CD4-positive, alpha-beta T cell (primary cell): Measurements from ENCODE around the gene ANKRD6. TPM values are rescaled to one million over a fixed set of nuclear protein-coding genes. Genes with fewer than 3 reads are reported as not detected.

Experiments used
- ATAC-seq: fragments of 200-7000 bp; cut with Tn5 transposase; one replicate; pipeline ENCODE4 v1.10.0; 2022; ENCODE audit warnings: mild to moderate bottlenecking; ENCODE audit not compliant: poor library complexity
- CTCF ChIA-PET: fragments of 350-600 bp; sonication (Branson Sonifier 250); formaldehyde crosslinking; loops from one replicate; lab custom pipeline; 2021; ENCODE audit warnings: antibody characterized with exemption, inconsistent platforms; lab: Charles Lee
- POLR2A ChIA-PET: fragments of 350-600 bp; sonication (Branson Sonifier 250); formaldehyde crosslinking; loops from one replicate; lab custom pipeline; 2021; ENCODE audit warnings: antibody characterized with exemption, inconsistent platforms; lab: Charles Lee
- DNase-seq, 14 experiments: peaks; one replicate each; pipeline ENCODE4 v3.0.0-alpha.2; 2013 to 2020; ENCODE audit warnings: mixed read lengths in 2 of 14
- H3K27ac ChIP-seq, 2 donors: one replicate each; pipeline versions ENCODE4 v1.5.1 to v1.7.0; 2013; ENCODE audit warnings: low read length in 2 of 2, low read depth in 1 of 2, mild to moderate bottlenecking in 1 of 2
- H3K27me3 ChIP-seq, 2 experiments: 1 replicate in 1 of 2; 2 replicates in 1 of 2; pipeline versions ENCODE4 v1.6.1 to v1.7.0; 2013; ENCODE audit warnings: low read length in 2 of 2, control low read depth in 1 of 2, mild to moderate bottlenecking in 1 of 2, moderate library complexity in 1 of 2; ENCODE audit not compliant: insufficient read depth in 2 of 2, control insufficient read depth in 1 of 2
- H3K36me3 ChIP-seq: one replicate; pipeline ENCODE4 v1.6.1; 2013; ENCODE audit warnings: low read length, control low read depth; ENCODE audit not compliant: insufficient read depth
- H3K4me1 ChIP-seq: one replicate; pipeline ENCODE4 v1.6.1; 2013; ENCODE audit warnings: low read length, control low read depth; ENCODE audit not compliant: insufficient read depth
- H3K4me3 ChIP-seq: one replicate; pipeline ENCODE4 v1.5.1; 2013; ENCODE audit warnings: mild to moderate bottlenecking, low read length, moderate library complexity
- H3K9me3 ChIP-seq, 2 experiments: 1 replicate in 1 of 2; 2 replicates in 1 of 2; pipeline versions ENCODE4 v1.6.1 to v1.7.0; 2013; ENCODE audit warnings: low read length in 2 of 2, mild to moderate bottlenecking in 2 of 2, control low read depth in 1 of 2, moderate library complexity in 1 of 2; ENCODE audit not compliant: control insufficient read depth in 1 of 2, insufficient read depth in 1 of 2
- H3K27ac Mint-ChIP-seq: one replicate; pipeline ENCODE4 v1.8.0; 2020; ENCODE audit warnings: mixed read lengths
- H3K27me3 Mint-ChIP-seq: one replicate; pipeline ENCODE4 v1.8.0; 2021; ENCODE audit warnings: mixed read lengths
- H3K36me3 Mint-ChIP-seq: one replicate; pipeline ENCODE4 v1.8.0; 2021; ENCODE audit warnings: low read depth, mixed read lengths
- H3K4me1 Mint-ChIP-seq: one replicate; pipeline ENCODE4 v1.8.0; 2021; ENCODE audit warnings: low read depth, mixed read lengths
- H3K4me3 Mint-ChIP-seq: one replicate; pipeline ENCODE4 v1.8.0; 2020; ENCODE audit warnings: mild to moderate bottlenecking, mixed read lengths
- H3K9me3 Mint-ChIP-seq: one replicate; pipeline ENCODE4 v1.8.0; 2020; ENCODE audit warnings: mixed read lengths
- CTCF ChIP-seq: fragments of 200-600 bp; IDR thresholded peaks from one replicate; pipeline ENCODE4 v1.8.0; 2022; ENCODE audit warnings: antibody characterized with exemption, mild to moderate bottlenecking
- intact Hi-C, 2 experiments: fragments of 100-400 bp; cut with DNase I in 1 of 2; cut with micrococcal nuclease in 1 of 2; formaldehyde crosslinking; loops; one replicate each; pipeline versions ENCODE4 v1.15.1 to v1.9.0; 2023 to 2025; cut with DNase I, micrococcal nuclease
- total RNA-seq, 174 experiments: library from RNA in 2 of 174; stranded (reverse) in 2 of 174; gene quantifications; one replicate each; pipeline ENCODE4 v1.2.3 and lab custom pipeline; 2021 to 2026

Gene ANKRD6
- total RNA-seq, 2 experiments from 2014 or later: 3.8 to 4.8 TPM

GRCh38 chr6:89398762-89399525 is 34.0 kb upstream of the ANKRD6 start:
- no peak for TF ChIP-seq CTCF
- intact Hi-C loops: no loop called here
- no peaks in the 10 kb centered on the region for H3K4me1 Mint-ChIP-seq

GRCh38 chr6:89400050-89400449 is 32.9 kb upstream of the ANKRD6 start:
- Histone ChIP-seq H3K27me3 (no peaks in the 10 kb centered on the region), H3K36me3 (no peaks in the 10 kb centered on the region), H3K4me1 (no peaks in the 10 kb centered on the region), H3K27ac (no peak overlapping the region), H3K9me3 (no peaks in the 10 kb centered on the region), H3K4me3 (no peak overlapping the region)
- POLR2A ChIA-PET: no interaction called here
- no peak overlapping the region for H3K4me3 Mint-ChIP-seq
- CTCF ChIA-PET: no interaction called here
- no peak overlapping the region for H3K27ac Mint-ChIP-seq
- no peaks in the 10 kb centered on the region for H3K9me3 Mint-ChIP-seq
- intact Hi-C loops: no loop called here
- H3K36me3 Mint-ChIP-seq: no peaks in the 10 kb centered on the region
- TF ChIP-seq CTCF: no peak
- no peak for DNase-seq
- no peaks in the 10 kb centered on the region for H3K4me1 Mint-ChIP-seq
- no peak for ATAC-seq
- no peaks in the 10 kb centered on the region for H3K27me3 Mint-ChIP-seq

More at GRCh38 chr6:89398762-89399525, 34.0 kb upstream of the ANKRD6 start:
- no peaks in the 10 kb centered on the region for H3K36me3 Mint-ChIP-seq
- Histone ChIP-seq H3K4me3 (no peak overlapping the region), H3K9me3 (no peaks in the 10 kb centered on the region), H3K36me3 (no peaks in the 10 kb centered on the region), H3K27ac (no peak overlapping the region), H3K27me3 (no peaks in the 10 kb centered on the region), H3K4me1 (no peaks in the 10 kb centered on the region)
- CTCF ChIA-PET: interaction anchor here (1.7 kb wide), 1 partner anchor 27 kb away, joined by 5 read pairs; no protein-coding TSS in a partner anchor
- H3K27me3 Mint-ChIP-seq: no peaks in the 10 kb centered on the region
- DNase-seq (no peak), ATAC-seq (no peak)
- H3K27ac Mint-ChIP-seq: no peak overlapping the region
- no peak overlapping the region for H3K4me3 Mint-ChIP-seq
- POLR2A ChIA-PET: no interaction called here
- no peaks in the 10 kb centered on the region for H3K9me3 Mint-ChIP-seq

- H3K4me1 Mint-ChIP-seq: no peaks in the 10 kb centered on the region
- no peak overlapping the region for H3K27ac Mint-ChIP-seq
- H3K27me3 Mint-ChIP-seq: no peaks in the 10 kb centered on the region
- H3K36me3 Mint-ChIP-seq: no peaks in the 10 kb centered on the region
- POLR2A ChIA-PET: no interaction called here
- Histone ChIP-seq H3K9me3 (no peaks in the 10 kb centered on the region), H3K36me3 (no peaks in the 10 kb centered on the region), H3K4me3 (no peak overlapping the region), H3K4me1 (no peaks in the 10 kb centered on the region), H3K27ac (no peak overlapping the region), H3K27me3 (no peaks in the 10 kb centered on the region)
- ATAC-seq: no peak
- intact Hi-C loops: no loop called here
- H3K9me3 Mint-ChIP-seq: no peaks in the 10 kb centered on the region
- DNase-seq: no peak
- H3K4me3 Mint-ChIP-seq: no peak overlapping the region
- no peak for TF ChIP-seq CTCF
- CTCF ChIA-PET: no interaction called here
Measured at GRCh38 chr6:89400912-89401399, 32.0 kb upstream of the ANKRD6 start.
